GM18517 (cell line): ENCODE data around the gene MED12L.
"Not testable (repeated sequence)": the region's sequence is repeated elsewhere in the genome, so short reads cannot be mapped to it uniquely, and the experiment has no call there.

ENCODE experiments used
- ATAC-seq: cut with Tn5 transposase; IDR thresholded peaks from one replicate; pipeline ENCODE4 v1.9.1; 2021; ENCODE audit warnings: mild to moderate bottlenecking, moderate library complexity; ENCODE audit not compliant: unreplicated experiment

MED12L gene

DNA sequence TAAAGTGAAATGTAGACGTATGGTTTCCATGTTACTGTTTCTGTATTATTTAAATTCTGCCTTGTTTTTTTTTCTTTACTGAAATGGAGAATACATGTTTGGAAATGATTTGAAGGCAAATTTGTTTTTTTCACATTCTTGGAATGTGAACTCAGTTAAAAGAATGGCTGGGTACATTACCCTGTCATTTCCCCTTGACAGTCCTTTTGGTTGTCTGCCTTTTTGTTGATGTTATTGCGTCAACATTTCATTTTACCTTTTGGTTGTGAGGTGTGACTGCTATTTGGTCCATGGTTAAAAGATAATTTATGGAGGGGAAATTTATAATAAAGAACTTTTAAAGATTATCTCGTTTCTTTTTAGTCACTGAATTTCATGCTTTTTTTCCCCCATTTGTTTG lies 120.7 kb downstream of the MED12L start:
- ATAC-seq, result no peak

DNA sequence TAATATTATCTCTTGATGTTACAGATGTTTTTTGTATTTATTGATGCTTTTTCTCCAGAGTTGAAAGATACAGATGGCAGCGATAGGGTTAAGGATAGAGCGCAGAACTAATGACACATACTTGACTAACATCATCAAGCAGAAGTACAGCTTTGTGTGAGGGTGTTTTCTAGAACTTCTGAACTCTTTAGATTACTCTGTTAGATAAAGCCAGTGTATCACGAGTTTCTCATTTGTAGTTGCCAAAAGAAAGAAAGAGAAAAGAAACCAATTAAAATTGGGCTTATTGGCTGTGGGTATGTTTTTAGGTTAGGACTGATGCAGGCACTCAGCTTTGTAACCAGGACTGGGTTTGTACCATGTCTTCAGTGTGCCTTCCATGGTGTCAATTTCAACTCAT lies 124.2 kb downstream of the MED12L start:
- ATAC-seq, result no peak

DNA sequence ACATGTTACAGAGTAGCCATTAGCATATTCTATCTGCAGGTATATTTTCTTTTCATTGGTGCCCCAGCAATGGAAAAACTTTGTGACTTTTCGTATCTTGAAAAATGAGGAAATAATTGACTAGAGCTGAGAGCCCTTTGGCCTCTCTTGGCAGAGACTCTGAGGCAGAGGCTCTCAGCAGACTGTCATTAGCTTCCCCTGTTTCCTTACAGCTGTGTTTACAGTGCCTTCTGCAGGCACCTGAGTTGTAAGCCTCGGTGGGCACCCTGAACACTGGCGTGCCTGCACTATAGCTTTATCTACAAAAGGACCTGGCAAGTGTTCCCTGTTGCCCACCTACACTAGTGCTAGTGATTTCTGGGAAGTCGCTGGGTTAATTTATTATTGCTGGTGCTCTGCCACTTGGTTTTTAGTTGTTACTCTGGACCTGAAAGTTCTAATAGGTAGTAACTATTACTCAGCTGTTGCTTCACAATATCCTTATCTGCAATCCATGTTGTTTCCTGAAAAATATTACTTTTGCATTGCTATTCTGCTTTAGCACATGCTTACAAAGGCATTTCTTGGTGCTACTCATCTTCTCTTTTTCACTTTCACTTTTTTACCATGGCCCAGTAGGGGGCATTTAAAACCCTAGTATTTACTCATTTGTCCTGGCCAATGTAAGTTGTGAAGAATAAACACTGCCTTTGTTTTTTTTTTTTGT lies 125.4 kb downstream of the MED12L start:
- no peak for ATAC-seq

DNA sequence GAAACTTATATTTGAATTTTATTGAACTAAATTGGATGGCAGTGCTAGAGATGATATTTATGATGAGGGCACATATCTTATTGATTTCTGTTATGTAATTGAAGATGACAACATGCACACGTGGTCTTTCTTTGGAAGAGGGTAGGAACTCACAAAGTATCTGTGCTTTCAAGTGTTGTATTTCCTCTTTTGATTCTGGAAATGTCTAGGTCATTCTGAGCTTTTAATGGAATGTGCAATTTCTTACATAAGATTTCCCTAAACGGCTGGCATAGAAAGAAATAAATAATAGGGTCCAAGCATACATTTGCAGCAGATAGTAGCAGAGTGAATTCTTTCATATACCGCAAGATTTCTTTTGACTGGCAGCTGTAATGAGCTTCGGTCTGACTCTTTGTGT lies 127.7 kb downstream of the MED12L start:
- ATAC-seq, result no peak

DNA sequence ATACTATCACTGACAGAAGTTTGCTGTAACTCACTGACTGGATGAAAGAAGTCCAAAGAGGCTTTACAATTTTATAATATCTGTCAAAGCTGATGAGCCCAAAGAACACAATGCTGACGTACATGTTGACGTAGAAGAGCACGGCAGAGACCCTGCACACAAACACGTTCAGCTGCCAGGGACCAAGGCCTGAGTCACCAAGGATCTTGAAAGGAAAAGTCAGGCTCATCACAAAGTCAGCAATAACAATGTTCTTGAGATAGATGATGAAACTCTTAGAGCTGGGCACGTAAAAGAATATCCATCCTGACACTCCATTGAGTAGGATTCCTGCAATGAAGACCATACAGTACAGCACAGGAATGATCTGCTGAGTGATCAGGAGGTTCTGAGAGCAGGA lies 128.4 kb downstream of the MED12L start:
- ATAC-seq, result no peak

DNA sequence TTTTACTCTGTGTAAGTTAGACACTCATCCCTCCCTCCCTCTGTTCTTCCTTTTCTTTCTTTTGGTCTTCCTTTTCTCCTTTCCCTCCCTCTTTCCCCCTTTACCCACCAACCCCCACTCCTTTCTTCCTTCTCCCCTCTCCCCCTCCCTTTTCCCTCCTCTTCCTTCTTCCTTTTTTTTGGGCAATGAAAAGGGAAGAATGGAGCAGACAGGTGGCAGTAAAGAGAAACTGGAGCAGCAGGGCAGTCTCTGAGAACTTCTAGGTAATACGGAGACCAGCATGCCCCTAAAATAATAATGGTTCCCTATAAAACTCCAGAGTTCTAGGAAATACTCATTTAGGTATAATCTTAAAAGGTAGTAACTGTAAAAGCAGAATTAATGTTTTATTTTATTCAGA lies 129.0 kb downstream of the MED12L start:
- no peak for ATAC-seq

DNA sequence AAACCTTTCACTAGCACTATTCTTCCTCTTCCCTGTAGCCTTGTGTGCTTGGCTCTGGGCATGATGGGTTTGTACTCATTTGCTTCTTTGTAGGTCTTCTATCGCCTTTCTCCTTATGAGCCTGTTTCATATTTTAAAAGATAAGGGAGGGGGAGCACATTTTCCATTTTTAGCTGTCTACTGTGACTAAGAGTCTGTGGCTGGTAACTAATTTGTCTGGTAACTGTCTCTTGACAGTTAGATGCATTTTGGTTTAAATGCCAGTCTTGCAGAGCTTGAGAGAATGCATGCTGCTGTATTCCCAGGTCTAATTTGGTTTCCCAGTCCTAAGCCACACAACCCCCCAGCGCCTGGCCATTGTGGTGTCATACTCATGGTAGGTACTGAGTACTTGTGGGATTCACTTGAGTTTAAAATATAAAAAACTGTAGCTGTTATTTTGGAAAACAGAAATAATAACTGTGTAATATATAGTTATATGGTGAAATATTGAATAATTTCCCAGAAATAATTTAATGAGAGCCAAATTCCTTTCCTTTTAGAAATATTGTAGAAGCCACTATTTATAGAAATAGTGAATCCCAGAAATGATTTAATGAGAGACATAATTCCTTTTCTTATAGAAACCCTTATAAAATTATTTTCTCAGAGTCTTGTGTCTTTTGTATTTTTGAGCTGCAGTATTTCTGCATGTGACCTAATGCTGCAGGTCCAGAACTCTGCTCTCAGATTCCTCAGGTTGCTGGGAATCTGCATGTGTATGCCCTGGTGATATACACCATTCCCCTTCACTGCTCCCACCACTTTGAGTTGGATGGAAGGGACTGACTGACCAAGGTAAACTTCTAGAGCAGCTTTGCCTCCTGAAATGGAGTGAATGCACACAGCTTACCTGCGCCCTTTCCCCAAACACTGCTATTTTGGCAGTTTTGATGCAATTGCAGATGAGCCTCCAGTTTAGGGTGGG lies 131.5 kb downstream of the MED12L start:
- ATAC-seq, result no peak

DNA sequence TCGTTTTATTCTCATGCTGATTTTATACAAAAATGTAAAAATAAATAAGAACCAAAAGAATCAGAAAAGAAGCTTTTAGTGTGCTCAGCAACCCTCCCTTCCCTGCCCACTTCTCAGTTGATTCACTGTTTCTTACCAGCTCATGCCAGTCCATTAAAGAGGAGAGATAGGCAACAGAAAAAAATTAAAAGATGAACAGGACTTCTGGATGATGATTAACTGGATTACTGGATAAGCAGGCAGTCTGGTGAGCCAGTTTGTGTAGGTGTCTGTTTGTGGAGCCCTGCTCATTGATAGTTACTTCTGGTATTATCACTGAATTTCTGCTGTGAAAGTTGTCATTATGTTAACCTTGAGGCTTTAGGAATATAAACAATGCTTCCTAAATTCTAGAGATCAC lies 132.7 kb downstream of the MED12L start:
- ATAC-seq, result no peak

DNA sequence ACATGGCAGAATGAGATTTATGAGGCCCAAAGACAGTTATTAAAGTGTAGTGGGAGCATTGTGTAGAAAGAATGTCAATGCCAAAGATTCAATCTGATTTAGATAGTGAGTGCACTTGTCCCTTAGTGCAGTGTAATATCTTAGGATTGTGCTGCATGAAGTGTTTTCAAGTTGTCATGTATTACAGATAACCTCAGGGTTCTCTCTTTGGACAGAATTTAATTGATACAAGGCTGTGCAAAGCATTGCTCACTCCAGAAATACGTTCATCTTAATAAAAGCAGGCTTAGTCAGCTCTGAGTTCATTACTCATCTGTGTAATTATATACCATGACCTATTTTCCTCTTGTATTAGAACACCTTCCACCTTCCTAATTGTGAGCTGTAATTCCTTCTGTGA lies 133.6 kb downstream of the MED12L start:
- ATAC-seq, result no peak

DNA sequence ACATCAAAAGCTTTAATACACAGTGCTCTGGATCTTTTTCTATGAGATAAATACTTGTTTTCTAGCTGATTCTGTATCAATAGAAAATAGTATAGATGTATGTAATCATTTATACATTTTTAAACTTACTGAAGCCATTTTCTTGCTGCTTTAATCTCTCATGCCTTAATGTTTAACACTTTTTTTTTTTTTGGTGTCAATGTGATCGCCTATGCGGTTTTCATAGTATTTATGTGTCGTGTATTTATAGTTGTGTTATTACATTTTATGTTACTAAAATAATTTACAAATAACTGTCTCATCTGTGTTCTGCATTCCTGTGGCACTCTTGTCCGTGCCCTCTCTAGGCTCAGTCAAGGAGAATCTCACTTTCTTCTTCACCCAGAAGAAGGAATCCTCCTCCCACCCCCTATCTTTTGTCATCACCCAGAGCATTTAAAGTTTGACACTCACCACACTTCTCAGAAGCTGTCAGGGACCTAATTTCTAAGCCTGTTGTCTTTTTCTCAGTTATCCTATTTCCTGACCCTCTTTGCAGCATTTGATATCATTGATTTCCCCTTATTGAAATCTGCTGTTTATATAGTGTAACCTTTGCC lies 138.9 kb downstream of the MED12L start:
- ATAC-seq, result no peak

DNA sequence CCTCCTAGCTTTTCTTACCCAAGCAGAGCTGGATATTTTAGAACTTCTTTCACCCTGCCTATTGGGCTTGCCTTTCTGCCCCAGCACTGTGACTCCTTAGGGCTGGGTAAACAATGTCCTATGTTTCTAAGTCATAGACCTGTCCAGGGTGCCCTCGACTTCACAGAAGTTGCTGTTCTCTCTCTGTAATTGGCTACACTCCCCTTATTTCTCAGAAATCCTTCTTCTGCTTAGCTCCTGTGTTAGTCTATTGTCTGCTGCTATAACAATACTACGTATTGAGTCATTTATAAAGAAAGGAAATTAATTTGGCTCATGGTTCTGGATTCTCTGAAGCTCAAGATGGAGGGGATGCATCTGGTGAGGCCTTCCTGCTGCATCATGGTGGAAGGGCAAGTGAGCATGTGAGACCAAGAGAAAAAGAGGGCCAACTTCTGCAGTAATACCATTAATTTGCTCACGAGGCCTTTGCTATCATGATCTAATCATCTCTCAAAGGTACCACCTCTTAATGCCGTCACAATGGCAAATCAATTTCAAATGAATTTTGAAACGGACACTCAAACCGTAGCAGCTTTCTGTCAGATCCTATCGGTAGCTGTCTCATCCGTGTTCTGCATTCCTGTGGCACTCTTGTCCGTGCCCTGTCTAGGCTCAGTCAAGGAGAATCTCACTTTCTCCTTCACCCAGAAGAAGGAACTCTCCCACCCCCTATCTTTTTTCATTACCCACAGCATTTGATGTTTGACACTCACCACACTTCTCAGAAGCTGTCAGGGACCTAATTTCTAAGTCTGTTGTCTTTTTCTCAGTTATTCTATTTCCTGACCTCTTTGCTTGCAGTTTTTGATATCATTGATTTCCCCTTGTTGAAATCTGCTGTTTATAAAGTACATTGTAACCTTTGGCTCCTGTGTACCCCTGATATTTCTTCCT lies 139.8 kb downstream of the MED12L start:
- ATAC-seq, result no peak

DNA sequence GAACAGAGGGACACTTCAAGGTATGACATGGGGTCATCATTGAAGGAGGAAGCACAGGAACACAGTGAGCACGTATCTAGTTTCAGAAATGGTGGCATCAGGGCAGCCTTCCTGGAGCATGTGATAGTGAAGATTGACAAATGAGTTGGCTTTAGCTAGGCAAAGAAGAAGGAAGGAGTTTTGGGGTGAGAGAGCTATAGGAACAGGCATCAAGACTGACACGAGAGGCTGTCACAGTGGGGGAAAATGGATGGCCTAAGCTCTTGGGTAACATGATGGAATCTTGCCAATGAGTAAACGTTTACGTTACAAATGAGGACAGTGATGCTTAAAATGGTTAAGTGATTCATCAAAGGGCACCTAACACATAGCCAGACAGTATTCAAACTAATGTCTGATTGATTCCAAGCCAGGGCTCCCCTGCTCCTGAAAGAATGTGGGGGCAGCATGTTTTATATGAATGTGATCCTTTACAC lies 140.7 kb downstream of the MED12L start:
- ATAC-seq, result no peak

DNA sequence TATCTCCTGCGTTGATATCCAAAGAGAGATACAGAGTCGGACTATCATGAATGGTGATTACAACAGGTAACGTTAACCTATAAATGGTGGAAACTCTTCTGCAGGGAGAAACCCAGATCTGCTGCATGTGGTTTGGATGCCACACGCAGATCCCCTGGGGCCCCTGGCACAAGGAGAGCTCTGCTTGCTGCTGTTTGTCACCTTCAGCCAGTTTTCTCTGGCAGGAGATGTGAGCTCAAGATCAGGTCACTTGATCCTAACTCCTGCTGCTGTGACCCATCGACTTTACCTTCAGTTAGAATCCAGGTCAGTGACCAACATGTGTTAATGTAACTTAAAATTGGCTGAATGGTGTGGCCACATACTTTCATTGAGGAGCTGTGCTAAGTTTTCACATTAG lies 141.4 kb downstream of the MED12L start:
- no peak for ATAC-seq

DNA sequence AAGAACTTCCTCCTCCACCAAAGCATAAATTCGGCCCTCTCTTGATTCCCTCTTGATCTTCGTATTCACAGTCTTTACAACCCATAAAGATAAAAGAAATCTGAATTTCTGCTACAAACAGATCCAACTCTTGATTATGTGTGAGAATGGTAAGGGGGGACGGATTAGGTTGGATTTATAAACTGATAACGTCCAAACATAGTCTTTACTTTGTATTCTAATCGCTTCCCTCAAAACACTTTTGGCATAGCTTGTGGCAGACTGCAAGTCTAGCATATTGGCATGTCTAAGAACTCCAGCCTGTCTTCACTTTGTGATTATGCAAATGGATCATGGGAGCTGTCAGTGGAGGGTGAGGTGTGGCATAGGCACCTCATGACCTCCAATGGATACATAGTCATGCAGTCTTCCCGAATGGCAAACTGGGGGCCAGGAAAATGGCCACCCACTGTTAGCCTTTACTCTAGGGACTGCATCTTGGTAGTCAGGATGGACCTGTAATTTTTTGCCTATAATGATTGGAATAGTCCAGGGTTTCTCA lies 141.9 kb downstream of the MED12L start:
- peak; percentile 42 for ATAC-seq

DNA sequence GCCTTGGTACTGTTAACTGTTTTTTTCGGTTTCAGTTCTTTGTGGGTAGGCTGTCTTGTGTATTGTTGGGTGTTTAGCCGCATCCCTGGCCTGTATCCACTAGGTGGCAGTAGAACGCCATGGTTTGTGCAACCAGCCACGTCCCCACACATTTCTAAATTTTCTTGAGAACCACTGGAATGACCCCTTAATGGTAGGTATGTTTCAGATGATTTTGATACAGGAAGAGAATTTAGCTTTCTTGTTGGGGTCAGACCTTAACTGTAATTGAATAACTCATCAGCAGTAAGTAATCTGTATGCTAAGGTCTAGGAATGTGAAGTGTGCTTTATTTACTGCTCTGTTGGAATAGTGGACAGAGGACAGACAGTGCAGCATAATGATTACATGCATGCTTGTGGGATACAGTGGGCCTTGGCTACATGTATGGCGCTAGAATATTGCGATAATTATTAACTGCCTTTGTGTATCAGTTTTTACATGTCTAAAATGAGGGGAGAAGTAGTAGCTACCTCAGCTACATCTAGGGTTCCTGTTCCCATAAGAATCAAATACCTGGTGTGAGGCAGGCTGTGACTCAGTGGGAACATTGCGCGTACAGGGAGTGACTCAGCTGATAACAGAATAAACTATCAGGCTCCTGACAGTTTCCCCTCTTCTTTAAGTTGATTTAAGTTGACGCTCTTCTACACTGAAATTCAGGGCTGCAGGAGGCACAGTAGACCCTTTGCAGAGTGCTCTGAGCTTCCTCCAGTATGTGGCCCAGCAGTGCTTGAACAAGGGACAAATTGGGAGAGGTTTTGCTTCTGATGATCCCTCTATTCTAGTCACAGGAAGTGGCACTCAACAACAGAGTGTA lies 142.6 kb downstream of the MED12L start:
- peak; percentile 89 for ATAC-seq

DNA sequence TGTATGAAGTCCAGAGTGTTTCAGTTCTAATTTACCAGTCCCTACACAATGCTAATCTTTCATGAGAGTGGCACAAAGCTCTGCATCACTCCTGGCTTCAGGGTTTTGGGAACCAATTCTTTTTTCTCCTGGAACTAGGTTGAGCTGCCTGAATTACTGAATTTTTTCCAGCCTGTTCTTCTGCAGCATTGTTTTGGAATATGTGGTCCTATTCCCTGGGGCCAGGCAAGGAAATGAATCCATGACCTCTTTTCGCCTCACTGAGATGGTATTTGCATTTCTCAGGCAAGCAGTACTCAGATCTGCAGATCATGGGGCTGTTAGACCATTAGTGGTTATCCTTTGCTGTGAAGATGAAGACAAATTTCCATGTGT lies 143.2 kb downstream of the MED12L start:
- no peak for ATAC-seq

DNA sequence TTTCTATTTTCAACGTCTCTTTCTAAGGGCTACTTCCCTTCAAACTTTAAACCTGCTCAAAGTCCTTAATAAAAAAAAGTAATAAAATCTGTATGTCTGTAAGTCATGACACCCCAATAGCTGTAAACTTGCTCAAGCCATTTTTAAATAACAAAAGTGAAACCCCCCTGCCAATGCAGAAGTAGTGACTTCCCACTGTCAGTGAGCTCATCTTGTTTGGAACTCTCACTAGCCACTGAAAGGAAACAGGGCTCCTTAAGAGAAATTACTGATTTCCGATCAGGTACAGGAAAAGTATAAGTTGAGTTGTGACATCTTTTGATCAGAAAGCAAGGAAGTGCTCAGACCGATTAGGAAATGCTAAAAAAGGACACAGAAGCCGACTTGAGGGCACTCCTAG lies 145.2 kb downstream of the MED12L start:
- ATAC-seq, result peak; percentile 61

DNA sequence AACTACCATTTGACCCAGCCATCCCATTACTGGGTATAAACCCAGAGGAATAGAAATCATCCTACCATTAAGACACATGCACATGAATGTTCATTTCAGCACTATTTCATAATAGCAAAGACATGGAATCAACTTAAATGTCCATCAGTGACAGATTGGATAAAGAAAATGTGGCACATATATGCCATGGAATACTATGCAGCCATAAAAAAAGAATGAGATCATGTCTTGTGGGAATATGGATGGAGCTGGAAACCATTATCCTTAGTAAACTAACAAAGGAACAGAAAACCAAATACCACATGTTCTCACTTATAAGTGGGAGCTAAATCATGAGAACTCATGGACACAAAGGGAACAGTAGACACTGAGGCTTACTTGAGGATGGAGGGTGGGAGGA lies 146.9 kb downstream of the MED12L start:
- not testable (repeated sequence) for ATAC-seq

DNA sequence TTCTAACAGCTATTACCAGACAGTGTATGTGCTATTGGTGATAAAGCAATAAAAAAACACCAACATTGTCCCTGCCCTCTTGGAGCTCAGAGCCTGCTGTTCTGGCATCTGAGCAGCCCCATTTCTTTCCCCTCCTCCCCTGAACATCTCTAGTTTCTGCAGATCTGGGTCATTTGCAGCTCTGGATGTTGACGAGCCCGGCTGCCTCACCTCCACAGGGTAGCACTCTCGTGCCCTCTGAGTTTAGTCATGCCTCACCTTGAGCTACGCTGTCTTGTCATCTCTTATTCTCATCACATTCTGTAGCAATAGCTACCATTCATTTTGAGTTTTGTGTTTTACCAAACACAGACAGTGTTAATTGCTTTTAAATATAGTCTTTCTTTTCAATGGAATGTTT lies 147.5 kb downstream of the MED12L start:
- ATAC-seq, result no peak
